Measurements from ENCODE around the gene UBE2J1.

Gene UBE2J1

GRCh38 chr6:89381031-89381430 is 28.5 kb upstream of the UBE2J1 start:
- no peaks in the 10 kb centered on the region for H3K4me1 ChIP-seq (ENCODE audit: insufficient read depth, low read length)
- peaks cover 45% of the 10 kb centered on the region for H3K36me3 ChIP-seq (ENCODE audit: insufficient read depth, low read length)
- H3K4me3 ChIP-seq (ENCODE audit: low read length): no peak overlapping the region
- H2AFZ ChIP-seq (ENCODE audit: low read depth, low read length): no peak overlapping the region
- peaks cover 3% of the 10 kb centered on the region for H3K9me3 ChIP-seq (ENCODE audit: low read length)
- no peaks in the 10 kb centered on the region for H3K27me3 ChIP-seq (ENCODE audit: insufficient read depth, low read length)

GRCh38 chr6:89379281-89379680 is 26.8 kb upstream of the UBE2J1 start:
- Histone ChIP-seq H3K36me3 (ENCODE audit: insufficient read depth, low read length) (peaks cover 35% of the 10 kb centered on the region), H3K4me1 (ENCODE audit: insufficient read depth, low read length) (no peaks in the 10 kb centered on the region), H3K4me3 (ENCODE audit: low read length) (no peak overlapping the region), H3K27me3 (ENCODE audit: insufficient read depth, low read length) (no peaks in the 10 kb centered on the region), H3K9me3 (ENCODE audit: low read length) (no peaks in the 10 kb centered on the region), H2AFZ (ENCODE audit: low read depth, low read length) (no peak overlapping the region)

GRCh38 chr6:89378628-89379027 is 26.1 kb upstream of the UBE2J1 start:
- H3K4me3 ChIP-seq (ENCODE audit: low read length): no peak overlapping the region
- no peaks in the 10 kb centered on the region for H3K4me1 ChIP-seq (ENCODE audit: insufficient read depth, low read length)
- no peak overlapping the region for H2AFZ ChIP-seq (ENCODE audit: low read depth, low read length)
- no peaks in the 10 kb centered on the region for H3K27me3 ChIP-seq (ENCODE audit: insufficient read depth, low read length)
- H3K36me3 ChIP-seq (ENCODE audit: insufficient read depth, low read length): peaks cover 36% of the 10 kb centered on the region
- no peaks in the 10 kb centered on the region for H3K9me3 ChIP-seq (ENCODE audit: low read length)

GRCh38 chr6:89375427-89376267 is 23.1 kb upstream of the UBE2J1 start:
- no peaks in the 10 kb centered on the region for H3K4me1 ChIP-seq (ENCODE audit: insufficient read depth, low read length)
- peaks cover 42% of the 10 kb centered on the region for H3K36me3 ChIP-seq (ENCODE audit: insufficient read depth, low read length)
- no peak overlapping the region for H2AFZ ChIP-seq (ENCODE audit: low read depth, low read length)
- no peaks in the 10 kb centered on the region for H3K9me3 ChIP-seq (ENCODE audit: low read length)
- no peaks in the 10 kb centered on the region for H3K27me3 ChIP-seq (ENCODE audit: insufficient read depth, low read length)
- H3K4me3 ChIP-seq (ENCODE audit: low read length): no peak overlapping the region

GRCh38 chr6:89372506-89372901 is 20.0 kb upstream of the UBE2J1 start:
- Histone ChIP-seq H3K9me3 (ENCODE audit: low read length) (no peaks in the 10 kb centered on the region), H3K36me3 (ENCODE audit: insufficient read depth, low read length) (peaks cover 32% of the 10 kb centered on the region)

GRCh38 chr6:89371849-89372505 is 19.5 kb upstream of the UBE2J1 start:
- Histone ChIP-seq H3K9me3 (ENCODE audit: low read length) (no peaks in the 10 kb centered on the region), H2AFZ (ENCODE audit: low read depth, low read length) (no peak overlapping the region), H3K4me3 (ENCODE audit: low read length) (no peak overlapping the region), H3K27me3 (ENCODE audit: insufficient read depth, low read length) (no peaks in the 10 kb centered on the region), H3K36me3 (ENCODE audit: insufficient read depth, low read length) (peaks cover 34% of the 10 kb centered on the region), H3K4me1 (ENCODE audit: insufficient read depth, low read length) (no peaks in the 10 kb centered on the region)

More at GRCh38 chr6:89372506-89372901, 20.0 kb upstream of the UBE2J1 start:
- no peaks in the 10 kb centered on the region for H3K27me3 ChIP-seq (ENCODE audit: insufficient read depth, low read length)
- no peaks in the 10 kb centered on the region for H3K4me1 ChIP-seq (ENCODE audit: insufficient read depth, low read length)
- no peak overlapping the region for H2AFZ ChIP-seq (ENCODE audit: low read depth, low read length)
- no peak overlapping the region for H3K4me3 ChIP-seq (ENCODE audit: low read length)

- Histone ChIP-seq H3K4me3 (ENCODE audit: low read length) (no peak overlapping the region), H3K4me1 (ENCODE audit: insufficient read depth, low read length) (no peaks in the 10 kb centered on the region), H3K27me3 (ENCODE audit: insufficient read depth, low read length) (no peaks in the 10 kb centered on the region), H3K36me3 (ENCODE audit: insufficient read depth, low read length) (peaks cover 56% of the 10 kb centered on the region), H3K9me3 (ENCODE audit: low read length) (no peaks in the 10 kb centered on the region), H2AFZ (ENCODE audit: low read depth, low read length) (no peak overlapping the region)
Measured at GRCh38 chr6:89368999-89369398, 16.5 kb upstream of the UBE2J1 start.

- H3K4me1 ChIP-seq (ENCODE audit: insufficient read depth, low read length): no peaks in the 10 kb centered on the region
- peaks cover 56% of the 10 kb centered on the region for H3K36me3 ChIP-seq (ENCODE audit: insufficient read depth, low read length)
- no peaks in the 10 kb centered on the region for H3K9me3 ChIP-seq (ENCODE audit: low read length)
- no peaks in the 10 kb centered on the region for H3K27me3 ChIP-seq (ENCODE audit: insufficient read depth, low read length)
- no peak overlapping the region for H2AFZ ChIP-seq (ENCODE audit: low read depth, low read length)
- H3K4me3 ChIP-seq (ENCODE audit: low read length): no peak overlapping the region
Measured at GRCh38 chr6:89368107-89368506, 15.6 kb upstream of the UBE2J1 start.

- Histone ChIP-seq H3K4me1 (ENCODE audit: insufficient read depth, low read length) (no peaks in the 10 kb centered on the region), H2AFZ (ENCODE audit: low read depth, low read length) (no peak overlapping the region), H3K4me3 (ENCODE audit: low read length) (no peak overlapping the region), H3K27me3 (ENCODE audit: insufficient read depth, low read length) (no peaks in the 10 kb centered on the region), H3K9me3 (ENCODE audit: low read length) (no peaks in the 10 kb centered on the region), H3K36me3 (ENCODE audit: insufficient read depth, low read length) (peaks cover 34% of the 10 kb centered on the region)
Measured at GRCh38 chr6:89364586-89364985, 12.1 kb upstream of the UBE2J1 start.

GRCh38 chr6:89361171-89361570 is 8.6 kb upstream of the UBE2J1 start:
- Histone ChIP-seq H2AFZ (ENCODE audit: low read depth, low read length) (no peak overlapping the region), H3K4me3 (ENCODE audit: low read length) (no peak overlapping the region), H3K27me3 (ENCODE audit: insufficient read depth, low read length) (no peaks in the 10 kb centered on the region), H3K36me3 (ENCODE audit: insufficient read depth, low read length) (peaks cover 18% of the 10 kb centered on the region), H3K4me1 (ENCODE audit: insufficient read depth, low read length) (no peaks in the 10 kb centered on the region), H3K9me3 (ENCODE audit: low read length) (no peaks in the 10 kb centered on the region)

- Histone ChIP-seq H2AFZ (ENCODE audit: low read depth, low read length) (no peak overlapping the region), H3K4me1 (ENCODE audit: insufficient read depth, low read length) (no peaks in the 10 kb centered on the region), H3K4me3 (ENCODE audit: low read length) (no peak overlapping the region), H3K36me3 (ENCODE audit: insufficient read depth, low read length) (peaks cover 12% of the 10 kb centered on the region), H3K9me3 (ENCODE audit: low read length) (no peaks in the 10 kb centered on the region), H3K27me3 (ENCODE audit: insufficient read depth, low read length) (no peaks in the 10 kb centered on the region)
Measured at GRCh38 chr6:89360415-89360999, 8.0 kb upstream of the UBE2J1 start.

GRCh38 chr6:89359561-89359960 is 7.0 kb upstream of the UBE2J1 start:
- H3K4me3 ChIP-seq (ENCODE audit: low read length): no peak overlapping the region
- H2AFZ ChIP-seq (ENCODE audit: low read depth, low read length): no peak overlapping the region
- no peaks in the 10 kb centered on the region for H3K27me3 ChIP-seq (ENCODE audit: insufficient read depth, low read length)
- H3K9me3 ChIP-seq (ENCODE audit: low read length): no peaks in the 10 kb centered on the region
- H3K4me1 ChIP-seq (ENCODE audit: insufficient read depth, low read length): no peaks in the 10 kb centered on the region
- H3K36me3 ChIP-seq (ENCODE audit: insufficient read depth, low read length): peaks cover 5% of the 10 kb centered on the region

GRCh38 chr6:89357390-89357789 is 4.9 kb upstream of the UBE2J1 start:
- no peaks in the 10 kb centered on the region for H3K27me3 ChIP-seq (ENCODE audit: insufficient read depth, low read length)
- no peaks in the 10 kb centered on the region for H3K36me3 ChIP-seq (ENCODE audit: insufficient read depth, low read length)
- no peaks in the 10 kb centered on the region for H3K9me3 ChIP-seq (ENCODE audit: low read length)
- H3K4me3 ChIP-seq (ENCODE audit: low read length): no peak overlapping the region
- H3K4me1 ChIP-seq (ENCODE audit: insufficient read depth, low read length): peaks cover 8% of the 10 kb centered on the region
- H2AFZ ChIP-seq (ENCODE audit: low read depth, low read length): no peak overlapping the region

Data from neuron (in vitro differentiated cells).